Myocyte (in vitro differentiated cells): Measurements from ENCODE around the gene SAMD14. TPM values are rescaled to one million over a fixed set of nuclear protein-coding genes. Genes with fewer than 3 reads are reported as not detected.

Experiments used
- DNase-seq: peaks from one replicate; pipeline ENCODE4 v3.0.0-alpha.2; 2012; ENCODE audit warnings: low read depth
- total RNA-seq: library from RNA; depleted of rRNA; stranded (reverse); fragments of >200 nt; gene quantifications from 2 replicates; pipeline ENCODE4 v1.2.3, GENCODE V29; 2014

The SAMD14 gene
- total RNA-seq, 1 donor from 2014 or later = 0.24 TPM

DNA sequence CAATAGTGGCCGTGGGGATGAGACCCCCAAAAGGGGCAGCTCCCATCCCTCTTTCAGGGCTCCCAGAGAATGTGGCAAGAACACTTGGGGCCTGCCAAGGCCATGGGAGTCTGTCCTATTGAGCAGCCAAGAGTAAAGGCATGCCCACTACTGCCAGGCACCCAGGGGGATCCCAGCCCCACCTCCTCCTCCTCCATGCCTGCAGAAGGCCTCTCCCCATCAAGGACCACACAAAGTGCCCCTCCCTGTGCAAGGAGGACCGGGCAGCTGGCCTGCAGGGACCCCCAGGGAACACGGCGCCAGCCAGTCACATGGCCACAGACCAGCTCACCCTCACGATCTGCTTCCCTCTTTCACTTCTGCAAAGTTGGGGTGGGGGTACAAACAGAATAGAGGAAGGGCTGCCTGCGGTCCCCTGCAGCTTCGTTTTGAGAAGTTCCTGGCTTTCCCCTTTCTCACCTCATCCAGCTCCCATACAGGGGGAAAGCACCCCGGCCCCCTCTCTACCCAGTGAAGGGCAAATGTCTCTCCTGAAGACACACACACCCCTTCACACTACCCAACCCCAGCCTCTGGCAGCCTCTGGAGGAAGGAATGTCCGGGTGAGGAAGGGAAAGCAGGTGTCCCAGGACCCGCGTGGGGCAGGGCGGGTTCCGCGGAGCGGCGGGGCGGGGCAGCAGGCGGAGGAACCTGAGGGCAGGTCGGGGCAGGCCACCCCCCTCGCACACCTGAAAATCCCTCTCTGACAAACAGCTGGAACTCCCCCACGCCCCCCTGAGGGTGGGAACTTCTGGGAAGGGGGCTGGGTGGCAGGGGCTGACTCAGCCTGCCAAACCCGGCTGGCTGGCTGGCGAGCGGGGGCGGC lies 18.5 kb upstream of the SAMD14 start:
- peak; percentile 57 for DNase-seq

DNA sequence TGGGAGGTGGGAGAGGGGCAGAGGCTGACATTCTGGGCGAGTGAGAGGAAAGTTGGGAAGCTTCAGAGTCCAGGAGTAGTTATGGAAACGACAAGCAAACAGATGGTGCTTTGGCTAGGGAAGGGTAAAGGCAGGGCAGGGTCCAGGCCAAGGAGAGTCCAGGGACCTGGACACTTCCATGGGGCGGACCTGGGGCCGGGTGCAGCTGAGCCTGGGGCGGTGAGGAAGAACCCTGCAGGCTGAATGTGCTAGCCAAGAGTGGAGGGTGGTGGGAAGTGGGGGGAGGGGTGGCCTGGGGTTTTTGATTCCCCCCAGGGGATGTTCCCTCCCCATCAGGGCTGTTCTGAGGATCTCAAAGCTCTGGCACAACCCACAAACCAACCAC lies 17.9 kb upstream of the SAMD14 start:
- peak; percentile 31 for DNase-seq

DNA sequence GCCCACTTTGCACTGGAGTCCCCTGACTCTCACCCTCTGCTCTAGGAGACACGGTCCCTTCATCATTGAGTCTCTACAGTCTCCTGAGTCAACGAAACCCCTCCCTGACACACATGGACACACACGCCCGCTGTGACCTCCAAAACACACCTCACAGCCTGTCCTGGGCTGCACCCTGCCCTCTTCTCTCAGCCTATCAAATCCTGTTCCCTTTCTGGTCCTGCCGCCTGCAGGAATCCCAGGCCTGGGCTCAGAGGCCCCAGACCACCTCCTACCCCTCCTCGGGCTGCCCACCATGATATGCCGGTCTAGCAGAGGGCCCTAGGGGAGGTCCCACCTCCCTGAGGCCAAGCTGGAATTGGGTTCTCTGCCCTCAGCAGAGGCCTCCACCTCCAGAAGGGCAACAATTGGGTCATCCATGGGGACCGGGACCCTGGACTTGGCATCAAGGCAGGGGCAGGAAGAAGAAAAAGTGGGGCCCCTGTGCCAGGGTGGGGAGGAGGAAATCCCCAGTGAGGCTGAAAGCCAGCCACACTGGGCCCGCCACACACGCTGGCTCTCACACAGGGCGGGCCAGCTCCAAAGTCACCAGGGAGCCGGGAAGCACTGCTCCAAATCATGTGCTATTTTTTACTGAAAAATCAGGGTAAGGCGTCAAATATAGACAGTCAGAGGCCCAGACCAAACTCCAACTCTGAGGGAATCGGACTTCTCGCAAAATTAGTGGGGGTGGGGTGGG lies 17.1 kb upstream of the SAMD14 start:
- no peak for DNase-seq

DNA sequence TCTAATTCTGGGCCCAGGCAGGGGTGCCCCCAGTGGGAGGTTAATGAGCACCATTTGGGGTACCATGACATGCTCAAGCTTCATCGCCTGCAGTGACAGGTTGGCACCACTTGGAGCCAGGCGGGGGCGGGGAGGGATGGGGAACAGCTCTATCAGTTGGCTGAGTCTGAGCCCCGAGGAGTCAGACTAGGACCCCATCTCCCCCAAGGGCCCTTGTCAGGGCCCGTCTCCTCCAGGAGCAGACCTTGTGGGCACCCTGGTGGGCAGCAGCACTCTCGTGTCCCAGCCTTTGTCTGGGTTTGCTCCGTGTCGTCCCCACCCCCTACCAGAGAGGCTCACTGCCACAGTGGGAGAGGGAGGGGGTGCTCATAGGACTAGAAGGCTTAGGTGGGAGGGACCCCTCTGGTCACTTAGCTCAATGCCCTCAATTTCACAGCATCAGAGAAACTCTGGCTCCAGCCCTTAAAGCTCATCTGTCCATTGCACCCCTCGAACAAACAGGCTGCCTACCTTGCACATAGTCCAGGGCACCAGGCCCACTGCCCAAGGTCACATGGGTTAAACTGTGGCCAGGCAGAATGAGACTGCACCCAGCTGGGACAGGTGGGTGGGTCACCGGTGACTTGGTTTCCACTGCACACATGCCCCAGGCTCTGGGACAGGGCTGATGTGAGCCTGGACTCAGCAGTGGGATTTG lies 16.4 kb upstream of the SAMD14 start:
- no peak for DNase-seq

DNA sequence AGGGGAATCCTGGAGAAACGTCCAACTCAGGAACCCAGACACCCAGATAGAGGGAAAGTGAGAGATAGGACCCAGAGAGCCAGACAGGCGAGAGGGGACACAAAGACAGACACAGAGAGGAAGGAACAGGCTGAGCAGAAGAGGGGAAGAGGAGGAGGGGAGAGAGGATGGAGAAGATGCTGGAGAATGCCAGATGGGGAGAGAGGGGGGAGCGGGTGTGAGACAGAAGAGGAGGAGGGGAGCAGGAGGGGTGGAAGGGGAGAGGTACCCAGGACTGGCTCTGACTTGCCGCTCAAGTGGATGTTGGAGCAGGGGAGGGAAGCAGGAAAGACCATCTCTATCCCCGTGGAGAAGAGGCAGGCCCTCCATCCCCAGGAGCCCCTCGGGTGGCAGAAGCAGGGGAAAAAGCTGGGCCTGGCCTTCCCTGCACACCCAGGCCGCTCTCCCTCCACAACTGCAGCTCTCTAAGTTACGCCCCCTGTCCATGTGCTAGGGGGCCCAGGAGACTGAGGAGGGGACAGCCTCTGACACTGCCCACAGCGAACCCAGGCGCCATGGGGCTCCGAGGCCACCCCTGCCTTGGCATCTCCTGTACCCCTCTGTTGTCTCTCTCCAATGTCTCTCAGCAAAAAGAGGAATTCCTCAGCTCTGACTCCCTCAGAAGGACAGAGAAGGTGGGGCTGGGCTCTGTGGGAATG lies 15.7 kb upstream of the SAMD14 start:
- no peak for DNase-seq

DNA sequence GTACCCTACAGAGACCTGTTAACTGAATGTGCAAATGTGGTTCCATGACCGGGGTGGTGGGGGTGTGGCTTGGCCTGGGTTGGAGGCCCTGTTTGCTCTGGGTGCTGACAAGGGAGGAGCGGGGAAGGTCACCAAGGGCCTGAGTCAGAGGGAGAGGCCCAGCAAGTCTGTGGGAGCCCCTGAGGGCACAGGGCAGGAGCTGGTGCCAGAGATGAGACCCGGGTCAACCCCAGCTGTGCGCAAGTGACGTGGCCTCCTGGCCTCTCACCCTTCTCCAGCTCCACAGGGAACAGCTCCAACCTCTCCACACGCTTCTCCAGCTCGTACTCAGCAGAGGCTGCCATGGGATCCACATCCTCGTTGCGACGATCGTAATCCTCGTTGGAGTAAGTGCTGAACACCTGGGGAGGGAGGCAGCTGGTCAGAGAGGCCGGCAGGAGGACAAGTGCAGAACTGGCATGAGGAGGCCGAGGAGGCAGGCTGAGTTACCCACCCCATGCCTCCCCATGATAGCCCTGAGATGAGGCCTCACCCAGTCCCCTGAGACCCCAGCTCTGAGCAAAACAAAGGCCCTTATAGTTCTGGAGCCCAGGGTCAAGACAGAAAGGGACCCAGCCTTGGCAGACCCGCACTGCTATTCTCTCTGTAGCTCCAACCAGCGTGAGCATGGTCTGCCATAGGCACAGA lies 15.0 kb upstream of the SAMD14 start:
- no peak for DNase-seq

DNA sequence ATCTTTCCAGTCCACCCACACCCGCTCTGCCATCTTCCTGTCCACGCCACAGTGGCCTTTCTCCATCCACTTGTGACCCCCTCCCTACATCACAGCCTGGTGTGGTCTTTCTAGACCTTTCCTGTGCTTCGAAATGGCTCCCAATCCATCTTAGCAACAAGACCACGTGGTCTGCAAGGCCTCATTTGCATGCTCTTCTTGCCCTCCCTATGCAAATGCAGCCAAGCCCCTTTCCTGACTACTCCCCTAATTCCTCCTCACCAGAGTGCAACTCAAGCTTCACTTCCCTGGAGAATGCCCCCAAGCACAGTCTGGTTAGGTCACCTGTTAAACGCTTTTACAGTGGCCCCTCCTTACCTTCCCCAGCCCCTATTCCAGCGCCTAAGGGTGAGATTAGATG lies 14.4 kb upstream of the SAMD14 start:
- DNase-seq = no peak

DNA sequence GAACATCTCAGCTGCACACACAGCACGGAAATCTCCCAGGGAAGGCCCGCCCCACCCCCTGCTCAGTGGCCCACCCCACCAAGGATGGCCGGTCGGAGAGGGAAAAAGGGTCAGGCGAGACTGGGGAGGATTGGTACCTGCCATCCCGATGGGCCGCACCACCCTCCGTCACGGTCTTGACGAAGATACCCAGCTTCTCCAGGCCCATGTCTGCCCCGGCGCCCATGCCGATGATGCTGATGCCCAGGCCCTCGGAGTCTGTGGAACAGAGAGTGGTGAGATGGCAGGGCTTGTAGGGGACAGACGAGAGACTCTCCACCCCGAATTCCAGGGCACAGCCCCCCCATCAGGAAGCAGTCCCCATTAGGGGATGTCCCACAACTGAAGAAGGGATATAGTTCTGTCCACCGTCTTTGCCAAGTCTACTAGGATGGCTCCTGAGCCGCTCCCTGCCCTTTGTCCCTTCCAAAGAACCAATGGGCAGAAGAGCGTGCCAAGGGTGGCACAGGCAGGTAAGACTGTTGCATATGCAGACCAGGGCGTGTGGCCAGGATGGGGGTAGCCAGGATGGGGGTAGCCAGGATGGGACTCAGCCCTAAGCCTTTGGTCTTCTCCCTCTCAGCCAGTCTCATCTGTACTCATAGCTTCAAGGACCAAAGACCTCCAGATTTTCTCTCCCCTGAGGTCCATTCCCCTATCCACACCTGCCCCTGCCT lies 13.7 kb upstream of the SAMD14 start:
- no peak for DNase-seq

DNA sequence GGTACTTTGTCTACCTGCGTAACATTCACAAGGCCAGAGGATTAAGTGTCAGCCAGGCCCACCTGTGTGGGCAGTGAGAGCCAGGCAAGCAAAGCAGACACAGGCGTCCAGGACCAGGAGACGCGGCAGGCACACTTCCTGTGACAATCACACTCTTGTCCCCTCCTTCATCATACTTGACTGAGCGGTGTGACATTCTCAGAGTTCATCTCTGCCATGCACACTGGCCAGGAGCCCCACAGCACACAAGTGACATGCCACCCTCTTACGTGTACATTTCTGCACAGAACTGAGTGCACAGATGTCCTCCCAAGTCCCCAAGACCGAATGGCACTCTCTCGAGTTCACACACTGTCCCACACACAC lies 11.8 kb upstream of the SAMD14 start:
- DNase-seq = no peak

DNA sequence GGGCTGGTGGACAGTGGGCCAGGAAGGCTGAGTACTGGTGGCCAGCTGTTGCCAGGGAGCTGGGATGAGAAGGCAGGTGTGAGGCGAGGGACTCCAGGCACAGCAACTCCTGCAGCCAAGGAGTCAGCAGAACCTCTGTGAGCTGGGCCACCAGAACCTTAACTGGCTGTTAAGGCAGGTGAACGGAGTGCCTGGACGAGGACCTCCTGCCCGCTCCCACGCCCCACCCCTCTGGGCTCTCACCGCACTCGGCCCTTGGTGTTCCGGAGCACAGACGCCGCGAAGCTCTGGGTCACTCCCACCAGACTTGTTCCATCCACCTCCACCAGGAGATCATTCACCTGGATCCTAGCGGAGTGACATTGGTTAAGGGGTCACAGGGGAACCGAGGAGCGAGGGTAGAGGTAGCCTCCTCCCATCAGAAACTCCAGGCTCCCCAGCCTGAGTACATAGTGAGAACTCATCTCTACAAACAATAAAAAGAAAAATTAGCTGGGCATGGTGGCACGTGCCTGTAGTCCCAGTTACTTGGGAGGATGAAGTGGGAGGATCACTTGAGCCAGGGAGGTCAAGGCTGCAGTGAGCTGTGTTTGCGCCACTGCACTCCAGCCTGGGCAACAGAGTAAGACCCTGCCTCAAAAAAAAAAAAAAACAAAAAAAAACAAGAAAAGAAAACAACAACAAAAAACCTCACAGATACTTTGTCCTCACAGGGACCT lies 11.2 kb upstream of the SAMD14 start:
- no peak for DNase-seq

DNA sequence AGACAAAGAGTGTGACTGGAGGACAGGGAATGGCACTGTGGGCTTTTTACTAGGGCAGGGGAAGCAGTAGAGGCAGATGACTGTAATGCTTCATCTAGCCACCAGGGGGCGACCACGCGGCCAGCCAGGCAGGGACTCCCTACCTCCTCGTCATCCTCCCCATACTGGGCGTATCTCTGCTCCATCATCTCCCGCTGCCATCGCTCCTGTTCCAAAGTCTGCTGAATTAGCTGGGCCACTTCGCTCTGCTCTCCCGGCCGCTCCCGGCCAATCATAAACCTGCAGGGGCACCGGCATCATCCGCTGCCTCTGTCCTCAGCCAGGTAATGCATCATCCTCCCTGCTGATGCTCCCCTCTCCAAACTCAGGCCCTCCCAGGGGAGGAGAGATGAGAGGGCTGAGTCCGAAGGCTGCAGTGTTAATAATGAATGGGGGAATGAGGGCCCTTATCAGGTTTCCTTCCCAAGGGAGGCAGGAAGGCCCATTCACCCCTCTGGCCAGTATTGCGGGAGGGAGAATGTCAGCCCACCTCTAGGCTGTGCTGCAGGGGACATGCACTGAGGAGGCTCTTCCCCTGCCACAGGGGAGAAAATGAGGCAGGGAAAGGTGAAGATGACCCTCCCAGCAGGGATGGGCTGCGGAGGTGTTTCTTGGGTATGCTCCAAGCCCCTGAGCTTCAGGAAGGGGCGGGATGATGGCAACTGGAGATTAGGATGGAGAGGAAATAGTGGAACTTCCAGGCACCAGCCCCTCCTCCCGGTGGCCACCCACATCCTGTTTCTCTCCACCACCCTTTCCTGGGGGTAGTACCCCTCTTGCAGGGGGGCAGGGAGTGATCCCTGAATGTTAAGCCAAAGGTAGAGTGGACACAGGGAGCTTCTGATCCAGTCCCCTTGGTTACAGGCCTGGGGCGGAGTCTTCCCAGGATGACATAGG lies 10.3 kb upstream of the SAMD14 start:
- DNase-seq = peak; percentile 63

DNA sequence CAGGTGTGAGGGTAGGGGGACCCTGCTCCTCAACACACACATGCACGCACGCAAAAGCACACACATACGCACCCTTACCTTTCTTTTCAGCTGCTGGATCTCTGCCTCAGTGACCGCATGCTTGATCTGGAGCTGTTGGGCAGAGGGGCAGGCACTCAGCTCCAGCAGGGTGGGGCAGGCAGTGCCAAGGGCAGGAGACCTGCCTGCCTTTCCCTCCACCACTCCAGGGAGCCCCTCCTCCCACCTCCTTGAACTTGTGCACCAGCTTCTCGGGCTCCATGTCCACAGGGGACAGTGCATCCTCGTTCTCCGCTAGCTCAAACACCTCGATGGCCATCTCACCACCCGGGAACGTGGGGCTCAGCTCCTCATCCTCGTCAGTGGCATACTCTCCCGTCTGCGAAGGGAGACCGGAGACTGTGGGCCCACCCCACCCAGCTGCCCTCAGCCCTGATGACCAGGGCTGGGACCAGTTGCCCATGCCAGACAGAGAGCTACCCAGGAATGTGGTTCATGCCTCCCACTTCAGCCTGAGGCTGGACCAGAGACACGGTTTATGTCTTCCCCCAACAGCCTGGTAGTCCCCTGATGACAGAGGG lies 9.3 kb upstream of the SAMD14 start:
- DNase-seq = no peak

DNA sequence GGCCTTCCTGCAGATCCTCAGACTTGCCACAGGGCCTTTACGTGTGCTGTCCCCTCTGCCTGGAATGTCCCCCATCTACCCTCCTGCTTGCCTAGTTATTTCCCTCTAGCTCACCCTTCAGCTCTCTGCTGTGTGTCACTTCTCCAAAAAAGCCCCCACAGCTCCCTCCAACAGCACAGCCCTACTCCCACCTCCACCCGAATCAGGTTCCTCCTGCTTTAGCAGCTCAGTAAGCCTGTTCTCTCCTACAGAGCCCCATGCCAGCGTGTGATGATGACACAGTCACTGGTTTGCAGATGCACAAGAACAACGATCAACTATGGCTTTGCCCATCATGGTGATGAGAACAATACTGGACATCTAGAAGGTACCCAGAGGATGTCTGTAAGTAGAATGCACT lies 7.1 kb upstream of the SAMD14 start:
- DNase-seq = no peak

DNA sequence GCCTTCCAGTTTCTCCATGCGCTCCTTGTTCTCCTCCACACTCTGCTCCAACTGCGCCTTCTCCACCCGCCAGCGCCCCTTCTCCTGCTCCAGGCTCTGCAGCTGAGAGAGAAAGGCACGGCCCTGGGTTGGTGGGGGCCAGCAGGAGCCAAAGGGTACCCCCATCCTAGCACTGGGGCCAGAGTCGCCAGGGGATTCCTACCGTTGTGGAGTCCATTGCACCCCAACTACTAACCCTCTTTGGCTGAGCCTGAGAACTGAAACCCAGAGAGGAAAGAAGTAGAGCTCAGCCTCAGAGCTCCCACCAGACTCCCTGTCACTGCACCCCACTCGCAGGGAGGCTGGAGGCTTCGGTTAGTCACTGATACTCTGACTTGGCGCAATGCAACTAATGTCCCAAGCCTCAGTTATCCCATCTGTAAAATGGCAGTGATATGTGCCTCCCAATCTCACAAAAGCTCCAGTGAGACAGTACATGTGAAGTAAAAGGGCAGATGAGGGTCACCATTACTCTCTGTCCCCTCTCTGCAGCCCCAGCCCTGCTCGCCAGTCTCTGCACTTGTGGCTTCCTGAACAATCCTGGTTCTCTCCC lies 6.2 kb upstream of the SAMD14 start:
- DNase-seq = no peak

DNA sequence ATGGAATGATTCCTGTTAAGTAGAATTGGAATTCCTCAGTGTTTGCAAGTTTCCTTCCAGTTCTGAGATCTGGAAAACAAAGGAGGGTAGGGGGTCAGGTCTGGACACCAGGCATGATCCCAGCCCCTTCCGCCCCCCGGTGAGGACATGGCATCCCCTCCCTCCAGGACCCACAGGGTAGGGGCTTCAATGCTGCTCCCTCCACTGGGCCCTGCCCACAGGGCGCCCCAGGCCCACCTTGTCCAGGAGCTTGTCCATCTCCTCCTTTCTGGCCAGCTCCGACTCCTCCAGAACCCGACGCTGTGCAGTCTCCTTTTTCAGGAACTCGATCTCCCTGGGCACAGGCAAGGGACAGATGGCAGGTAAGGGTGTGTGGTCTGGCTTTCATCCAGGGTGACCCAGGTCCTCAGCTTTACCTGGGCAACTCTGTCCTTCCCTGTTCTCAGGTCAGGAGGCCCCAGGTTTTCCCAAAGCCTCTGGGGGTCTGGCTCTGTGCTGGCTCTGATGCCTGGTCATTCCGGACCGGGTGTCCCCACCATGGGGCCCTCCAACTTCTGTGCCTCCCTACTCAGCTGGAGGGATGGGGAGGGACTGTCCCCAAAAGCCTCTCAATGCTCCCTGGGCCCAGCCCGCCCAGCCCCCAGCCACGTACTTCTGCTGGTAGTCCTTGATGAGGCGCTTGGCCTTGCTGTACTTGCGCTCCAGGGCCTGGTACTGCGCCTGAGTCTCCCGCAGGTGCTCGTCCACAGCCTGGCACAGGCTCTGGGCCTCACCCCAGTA lies 5.5 kb upstream of the SAMD14 start:
- DNase-seq = no peak

DNA sequence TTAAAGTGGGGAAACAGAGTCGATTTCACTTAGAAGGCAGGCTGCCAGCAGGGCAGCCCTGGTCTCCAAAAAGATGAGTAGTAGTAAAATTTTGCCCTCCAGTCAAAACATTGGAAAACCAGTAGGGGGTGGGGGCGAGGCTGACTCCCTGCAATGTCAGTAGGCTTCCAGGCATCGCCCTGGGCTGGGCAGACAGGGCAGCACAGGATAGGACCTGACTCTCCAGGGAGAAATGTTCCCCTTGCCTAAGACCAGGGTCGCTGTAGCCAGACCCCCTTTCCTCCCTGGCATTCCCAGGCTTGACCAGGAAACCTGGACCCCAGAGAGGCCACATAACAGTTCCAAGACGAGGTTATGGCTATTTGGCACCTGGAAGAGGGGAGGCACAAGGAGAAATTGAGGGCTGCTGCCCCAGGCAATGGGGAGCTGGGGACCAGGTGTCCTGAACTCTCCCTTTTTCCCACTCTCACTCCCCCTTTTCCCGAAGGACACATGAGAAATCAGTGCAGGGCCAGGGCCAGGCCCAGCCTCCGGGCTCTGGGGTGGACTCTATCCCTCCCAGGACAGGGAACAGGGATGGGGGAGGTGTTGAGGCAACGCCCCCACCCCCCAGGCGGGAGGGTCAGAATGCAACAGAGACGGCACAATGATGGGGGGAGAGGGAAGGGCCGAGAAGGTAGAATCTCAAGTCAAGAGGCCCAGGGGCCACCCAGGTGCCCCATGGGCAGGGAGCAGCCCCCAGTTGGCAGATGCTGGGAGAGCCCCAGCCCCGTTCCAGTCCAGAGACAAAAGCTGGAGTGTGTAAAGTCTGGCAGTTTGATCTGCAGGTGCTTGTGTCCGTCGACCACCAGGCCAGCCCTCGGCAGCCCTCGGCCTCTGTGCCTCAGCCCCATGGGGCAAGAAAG lies 4.5 kb upstream of the SAMD14 start:
- no peak for DNase-seq
